GM10266 (cell line): ENCODE measurements around the gene SLC16A11.

ENCODE experiments used
- DNase-seq: peaks from one replicate; pipeline ENCODE4 v3.0.0; 2012; ENCODE audit errors: extremely low spot score
- CTCF ChIP-seq: IDR thresholded peaks from 2 replicates; pipeline ENCODE4 v1.5.1; 2012; ENCODE audit warnings: mild to moderate bottlenecking, low read depth; ENCODE audit not compliant: control insufficient read depth, insufficient read depth; ENCODE audit errors: missing control alignments

Gene SLC16A11

GRCh38 chr17:7022781-7023571, 20.9 kb downstream of the SLC16A11 start, which contains the start of gene BCL6B:
Gene BCL6B, plus strand, starts transcription at chr17:7023050. Its CDS starts 622 bp downstream, at chr17:7023672.
- TF ChIP-seq CTCF: no peak
- DNase-seq: no peak

GRCh38 chr17:7021993-7022778, 21.7 kb downstream of the SLC16A11 start:
- peak; percentile 86 for DNase-seq
- peak; percentile 94 for TF ChIP-seq CTCF

- DNase-seq: no peak
These were observed 22.8 kb downstream of the SLC16A11 start for GRCh38 chr17:7020894-7021664.

GRCh38 chr17:7019839-7020519, 23.9 kb downstream of the SLC16A11 start:
- no peak for TF ChIP-seq CTCF
- no peak for DNase-seq

More at GRCh38 chr17:7020894-7021664, 22.8 kb downstream of the SLC16A11 start:
- no peak for TF ChIP-seq CTCF

- TF ChIP-seq CTCF: no peak
- DNase-seq: no peak
These were observed 24.5 kb downstream of the SLC16A11 start for GRCh38 chr17:7019367-7019766.

GRCh38 chr17:7018331-7018964, 25.4 kb downstream of the SLC16A11 start:
- no peak for DNase-seq
- TF ChIP-seq CTCF: no peak
